ENCODE measurements around the gene NEUROG1. TPM values are rescaled to one million over a fixed set of nuclear protein-coding genes. Genes with fewer than 3 reads are reported as not detected.
A peak's percentile ranks its signal among the peaks of the same experiment; 100 is the strongest.

The NEUROG1 gene
- total RNA-seq, 1 donor from 2014 or later: not detected

DNA sequence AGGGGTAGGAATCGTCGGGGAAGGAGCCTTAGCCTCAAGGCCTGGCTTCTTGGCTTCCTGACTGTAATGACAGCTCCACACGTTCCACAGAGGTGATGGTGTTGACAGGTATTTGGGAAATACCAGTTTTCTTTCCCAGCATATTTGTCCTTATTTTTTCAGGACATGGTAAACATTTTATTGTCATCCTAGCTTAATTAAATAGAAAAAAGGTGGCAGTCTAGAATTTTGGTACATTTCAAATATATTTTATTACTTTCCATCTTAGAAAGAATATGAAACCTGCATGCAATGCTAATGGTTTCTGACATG is 34.6 kb upstream of the NEUROG1 start:
- H3K4me3 ChIP-seq: no peak overlapping the region
- TF ChIP-seq CTCF (IDR thresholded peaks at IDR 0.05): no peak
- H3K9me3 ChIP-seq: no peaks in the 10 kb centered on the region
- DNase-seq (no peak), ATAC-seq (no peak)
- H3K4me1 ChIP-seq: no peaks in the 10 kb centered on the region
- intact Hi-C loops (cut with DNase I): no loop called here
- H3K36me3 ChIP-seq: no peaks in the 10 kb centered on the region
- peaks cover 13% of the 10 kb centered on the region for H3K27me3 ChIP-seq
- H3K27ac ChIP-seq: no peak overlapping the region

- intact Hi-C loops (cut with DNase I): no loop called here
- peaks cover 14% of the 10 kb centered on the region for H3K27me3 ChIP-seq
- H3K4me3 ChIP-seq: no peak overlapping the region
- ATAC-seq: peak; percentile 72
- H3K4me1 ChIP-seq: no peaks in the 10 kb centered on the region
- H3K9me3 ChIP-seq: no peaks in the 10 kb centered on the region
- peak; percentile 37 for TF ChIP-seq CTCF (IDR thresholded peaks at IDR 0.05)
- no peaks in the 10 kb centered on the region for H3K36me3 ChIP-seq
- no peak overlapping the region for H3K27ac ChIP-seq
- DNase-seq: no peak
Measured at GRCh38 chr5:135569755-135570452, 34.1 kb upstream of the NEUROG1 start.

- ATAC-seq: no peak
- no peaks in the 10 kb centered on the region for H3K36me3 ChIP-seq
- TF ChIP-seq CTCF (IDR thresholded peaks at IDR 0.05): no peak
- H3K4me1 ChIP-seq: no peaks in the 10 kb centered on the region
- no peaks in the 10 kb centered on the region for H3K9me3 ChIP-seq
- H3K4me3 ChIP-seq: no peak overlapping the region
- intact Hi-C loops (cut with DNase I): no loop called here
- no peak for DNase-seq
- no peak overlapping the region for H3K27ac ChIP-seq
- peaks cover 18% of the 10 kb centered on the region for H3K27me3 ChIP-seq
Measured at GRCh38 chr5:135568923-135569360, 33.2 kb upstream of the NEUROG1 start.

GRCh38 chr5:135568246-135568645 is 32.5 kb upstream of the NEUROG1 start:
- H3K9me3 ChIP-seq: no peaks in the 10 kb centered on the region
- H3K4me1 ChIP-seq: no peaks in the 10 kb centered on the region
- ATAC-seq: no peak
- no peak overlapping the region for H3K4me3 ChIP-seq
- no peak for DNase-seq
- intact Hi-C loops (cut with DNase I): no loop called here
- H3K36me3 ChIP-seq: no peaks in the 10 kb centered on the region
- H3K27ac ChIP-seq: no peak overlapping the region
- TF ChIP-seq CTCF (IDR thresholded peaks at IDR 0.05): no peak
- H3K27me3 ChIP-seq: peaks cover 19% of the 10 kb centered on the region

DNA sequence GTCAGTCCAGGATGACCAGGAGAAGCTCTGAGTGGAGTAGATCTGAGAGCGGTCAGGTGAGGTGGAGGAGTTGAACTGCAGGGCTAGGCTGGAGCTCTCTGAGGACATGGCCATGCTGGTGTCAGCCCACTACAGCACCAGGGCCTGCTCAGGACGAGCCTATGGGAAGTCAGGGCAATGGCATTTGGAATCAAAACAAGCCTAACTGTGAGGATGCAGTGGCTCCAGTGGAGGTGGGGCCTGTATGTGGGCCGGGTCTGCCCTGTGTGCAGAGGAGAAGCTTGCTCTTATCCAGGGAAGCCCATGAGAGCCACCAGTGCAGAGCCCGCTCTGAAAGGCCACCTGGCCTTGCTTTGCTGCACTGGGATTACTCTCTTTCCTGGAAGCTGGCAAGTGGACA is 31.9 kb upstream of the NEUROG1 start:
- H3K36me3 ChIP-seq: no peaks in the 10 kb centered on the region
- ATAC-seq: no peak
- no peaks in the 10 kb centered on the region for H3K4me1 ChIP-seq
- peaks cover 19% of the 10 kb centered on the region for H3K27me3 ChIP-seq
- intact Hi-C loops (cut with DNase I): no loop called here
- no peaks in the 10 kb centered on the region for H3K9me3 ChIP-seq
- no peak for TF ChIP-seq CTCF (IDR thresholded peaks at IDR 0.05)
- DNase-seq: no peak
- H3K4me3 ChIP-seq: no peak overlapping the region
- H3K27ac ChIP-seq: no peak overlapping the region

Data from upper lobe of right lung (tissue), 1 donor.